ENCODE data around the gene PSAP. TPM values are rescaled to one million over a fixed set of nuclear protein-coding genes. Genes with fewer than 3 reads are reported as not detected.

Gene PSAP
- total and polyA plus RNA-seq, 2 experiments from 2014 or later = 686 to 987 TPM

DNA sequence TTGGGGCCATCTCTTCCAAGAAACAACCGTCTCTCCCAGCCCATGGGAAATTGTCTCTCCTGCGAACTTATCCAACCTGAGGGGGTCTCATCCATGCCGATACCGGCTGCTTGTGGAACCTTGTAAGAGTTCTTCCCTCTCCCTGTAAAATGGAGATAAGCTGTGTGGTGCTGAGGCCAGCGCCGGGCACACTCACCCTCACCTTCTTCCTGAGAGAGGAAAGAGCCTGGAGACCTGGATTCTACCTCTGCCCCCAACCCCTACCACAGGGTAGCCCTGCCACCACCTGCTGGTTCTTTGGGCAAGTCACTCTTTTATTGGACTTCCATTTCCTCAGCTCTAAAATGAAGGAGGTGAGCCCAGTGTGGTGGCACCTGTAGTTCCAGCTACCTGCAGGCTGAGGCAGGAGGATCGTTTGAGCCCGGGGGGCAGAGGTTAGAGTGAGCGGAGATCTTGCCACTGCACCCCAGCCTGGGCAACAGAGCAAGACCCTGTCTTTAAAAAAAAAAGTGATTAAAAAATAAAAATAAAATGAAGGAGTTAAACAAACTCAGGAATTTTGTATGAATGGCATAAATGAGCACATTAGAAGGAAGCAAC lies 38.4 kb upstream of the PSAP start:
- Histone ChIP-seq H3K79me2 (no peaks in the 10 kb centered on the region), H3K9me3 (ENCODE audit: low read depth) (no peaks in the 10 kb centered on the region), H2AFZ (peak overlapping the region; percentile 82), H3K4me1 (ENCODE audit: insufficient read depth) (peaks cover 5% of the 10 kb centered on the region), H3K4me2 (peak overlapping the region; percentile 90), H4K20me1 (ENCODE audit: insufficient read depth, poor library complexity, severe bottlenecking) (no peaks in the 10 kb centered on the region), H3K9me2 (replicated peaks; ENCODE audit: insufficient read depth) (no peaks in the 10 kb centered on the region), H3K27ac (peak overlapping the region; percentile 82), H3K27me3 (no peaks in the 10 kb centered on the region), H3K36me3 (replicated peaks; ENCODE audit: insufficient read depth, low read depth) (no peaks in the 10 kb centered on the region), H3K4me3 (peak overlapping the region; percentile 57)
- no peak for TF ChIP-seq EZH2 (IDR thresholded peaks at IDR 0.05; ENCODE audit: borderline replicate concordance)
- no peak for TF ChIP-seq EZH2phosphoT487 (IDR thresholded peaks at IDR 0.05; ENCODE audit: low read depth, severe bottlenecking, unreplicated experiment)
- TF ChIP-seq, protein P1, sequence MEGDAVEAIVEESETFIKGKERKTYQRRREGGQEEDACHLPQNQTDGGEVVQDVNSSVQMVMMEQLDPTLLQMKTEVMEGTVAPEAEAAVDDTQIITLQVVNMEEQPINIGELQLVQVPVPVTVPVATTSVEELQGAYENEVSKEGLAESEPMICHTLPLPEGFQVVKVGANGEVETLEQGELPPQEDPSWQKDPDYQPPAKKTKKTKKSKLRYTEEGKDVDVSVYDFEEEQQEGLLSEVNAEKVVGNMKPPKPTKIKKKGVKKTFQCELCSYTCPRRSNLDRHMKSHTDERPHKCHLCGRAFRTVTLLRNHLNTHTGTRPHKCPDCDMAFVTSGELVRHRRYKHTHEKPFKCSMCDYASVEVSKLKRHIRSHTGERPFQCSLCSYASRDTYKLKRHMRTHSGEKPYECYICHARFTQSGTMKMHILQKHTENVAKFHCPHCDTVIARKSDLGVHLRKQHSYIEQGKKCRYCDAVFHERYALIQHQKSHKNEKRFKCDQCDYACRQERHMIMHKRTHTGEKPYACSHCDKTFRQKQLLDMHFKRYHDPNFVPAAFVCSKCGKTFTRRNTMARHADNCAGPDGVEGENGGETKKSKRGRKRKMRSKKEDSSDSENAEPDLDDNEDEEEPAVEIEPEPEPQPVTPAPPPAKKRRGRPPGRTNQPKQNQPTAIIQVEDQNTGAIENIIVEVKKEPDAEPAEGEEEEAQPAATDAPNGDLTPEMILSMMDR (IDR thresholded peaks at IDR 0.05; ENCODE audit: poor library complexity) = no peak
- WGBS (ENCODE audit: low lambda C conversion rate, missing lambda C conversion rate) = 42% methylated on average over 9 of the region's 9 CpGs
- DNase-seq (ENCODE audit: low spot score) = no peak

DNA sequence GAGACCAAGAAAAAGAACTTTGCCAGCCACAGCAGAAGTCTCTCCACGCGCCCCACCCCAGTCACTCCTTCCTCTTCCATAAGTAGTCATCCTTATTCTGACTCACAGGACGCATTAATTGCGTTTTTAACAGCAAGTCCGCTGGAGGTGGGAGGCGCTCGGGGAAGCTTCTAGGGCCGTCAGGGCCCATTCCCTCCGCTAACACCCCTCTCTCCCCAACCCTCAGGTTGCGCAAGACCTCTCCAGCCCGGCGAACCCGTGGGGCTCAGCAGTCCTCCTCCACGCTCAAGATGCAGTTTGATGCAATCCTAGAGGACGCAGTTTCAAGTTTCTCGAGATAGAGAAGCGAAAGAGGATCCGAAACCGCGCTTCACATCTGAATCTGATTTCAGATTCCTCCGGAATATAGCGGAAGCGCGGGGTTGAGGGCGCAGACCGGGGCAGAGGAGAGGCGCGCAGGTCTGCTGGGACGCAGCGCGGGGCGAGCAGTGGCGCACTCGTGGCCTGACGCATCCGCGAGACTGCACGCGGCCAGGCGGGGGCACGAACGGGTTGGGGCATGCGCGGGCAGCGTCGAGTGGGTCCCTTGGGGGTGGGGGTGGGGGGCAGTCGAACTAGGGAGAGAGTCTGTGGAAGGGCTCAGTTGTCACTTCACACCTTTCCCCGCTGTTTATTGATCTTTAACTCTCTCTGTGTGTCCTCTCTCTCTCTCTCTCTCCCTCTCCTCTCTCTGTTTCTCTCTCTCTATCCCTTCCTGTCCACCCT lies 37.8 kb upstream of the PSAP start:
- H3K4me3 ChIP-seq = peak overlapping the region; percentile 57
- no peaks in the 10 kb centered on the region for H3K27me3 ChIP-seq
- H3K4me1 ChIP-seq (ENCODE audit: insufficient read depth) = peaks cover 5% of the 10 kb centered on the region
- H4K20me1 ChIP-seq (ENCODE audit: insufficient read depth, poor library complexity, severe bottlenecking) = no peaks in the 10 kb centered on the region
- H3K9me2 ChIP-seq (replicated peaks; ENCODE audit: insufficient read depth) = no peaks in the 10 kb centered on the region
- H3K36me3 ChIP-seq (replicated peaks; ENCODE audit: insufficient read depth, low read depth) = no peaks in the 10 kb centered on the region
- peak overlapping the region; percentile 82 for H3K27ac ChIP-seq
- TF ChIP-seq, protein P1 (IDR thresholded peaks at IDR 0.05; ENCODE audit: poor library complexity) = peak; percentile 20
- no peak for TF ChIP-seq EZH2phosphoT487 (IDR thresholded peaks at IDR 0.05; ENCODE audit: low read depth, severe bottlenecking, unreplicated experiment)
- H3K79me2 ChIP-seq = no peaks in the 10 kb centered on the region
- 4% methylated on average over 46 of the region's 48 CpGs for WGBS (ENCODE audit: low lambda C conversion rate, missing lambda C conversion rate)
- no peaks in the 10 kb centered on the region for H3K9me3 ChIP-seq (ENCODE audit: low read depth)
- H3K4me2 ChIP-seq = peak overlapping the region; percentile 90
- DNase-seq (ENCODE audit: low spot score) = peak; percentile 81
- H2AFZ ChIP-seq = peak overlapping the region; percentile 82

GRCh38 chr10:71888248-71888622 lies 37.2 kb upstream of the PSAP start:
- Histone ChIP-seq H3K79me2 (no peaks in the 10 kb centered on the region), H3K4me3 (peak overlapping the region; percentile 57), H3K27me3 (no peaks in the 10 kb centered on the region), H3K36me3 (replicated peaks; ENCODE audit: insufficient read depth, low read depth) (no peaks in the 10 kb centered on the region), H3K4me2 (peak overlapping the region; percentile 90), H3K9me2 (replicated peaks; ENCODE audit: insufficient read depth) (no peaks in the 10 kb centered on the region), H3K9me3 (ENCODE audit: low read depth) (no peaks in the 10 kb centered on the region), H2AFZ (peak overlapping the region; percentile 82), H4K20me1 (ENCODE audit: insufficient read depth, poor library complexity, severe bottlenecking) (no peaks in the 10 kb centered on the region), H3K4me1 (ENCODE audit: insufficient read depth) (peaks cover 5% of the 10 kb centered on the region), H3K27ac (peak overlapping the region; percentile 82)
- WGBS (ENCODE audit: low lambda C conversion rate, missing lambda C conversion rate) = 70% methylated on average over 8 of the region's 8 CpGs
- no peak for DNase-seq (ENCODE audit: low spot score)
- TF ChIP-seq EZH2phosphoT487 (IDR thresholded peaks at IDR 0.05; ENCODE audit: low read depth, severe bottlenecking, unreplicated experiment) (no peak), EZH2 (IDR thresholded peaks at IDR 0.05; ENCODE audit: borderline replicate concordance) (no peak)
- TF ChIP-seq, protein P1 (IDR thresholded peaks at IDR 0.05; ENCODE audit: poor library complexity) = no peak

All from hepatocyte (in vitro differentiated cells).